Esophagus muscularis mucosa (tissue), 4 donors: Measurements from ENCODE around the gene ZMYND11.

Source experiments
- CTCF ChIP-seq, 3 experiments: fragments of 200-600 bp in 2 of 3; fragments of 450-650 bp in 1 of 3; sonication (generic) in 2 of 3; IDR thresholded peaks; one replicate each; pipeline ENCODE4 v1.5.1; 2017 to 2019; ENCODE audit warnings: antibody characterized with exemption in 3 of 3, mild to moderate bottlenecking in 2 of 3, moderate library complexity in 1 of 3
- EP300 ChIP-seq: sonication (generic); formaldehyde crosslinking; IDR thresholded peaks from one replicate; pipeline ENCODE4 v1.6.1; 2017; ENCODE audit warnings: antibody characterized with exemption
- POLR2A ChIP-seq: fragments of 450-650 bp; IDR thresholded peaks from one replicate; pipeline ENCODE4 v1.6.1; 2017; ENCODE audit warnings: antibody characterized with exemption, moderate library complexity, mild to moderate bottlenecking, low read depth

- TF ChIP-seq CTCF (IDR thresholded peaks at IDR 0.05) (no peak), EP300 (no peak), POLR2A (no peak)
These were observed 154.9 kb downstream of the ZMYND11 start for GRCh38 chr10:290026-290725.
